RCC 7860 (cell line): ENCODE results near the gene NFILZ.
"Not testable (repeated sequence)": the region's sequence is repeated elsewhere in the genome, so short reads cannot be mapped to it uniquely, and the experiment has no call there.

Experiments
- DNase-seq: peaks from one replicate; pipeline ENCODE4 v3.0.0-alpha.2; 2015; ENCODE audit warnings: low spot score
- FAIRE-seq: peaks from 2 replicates; lab custom pipeline; 2012; peaks lifted over from hg19 to GRCh38; lab: Jason Lieb, UNC

The NFILZ gene

GRCh38 chr19:8611391-8611876, 19.0 kb upstream of the NFILZ start:
- no peak for FAIRE-seq
- no peak for DNase-seq

GRCh38 chr19:8611877-8612806, 18.3 kb upstream of the NFILZ start:
- FAIRE-seq = no peak
- peak; percentile 10 for DNase-seq

- DNase-seq = no peak
- FAIRE-seq = no peak
Measured at GRCh38 chr19:8612807-8613171, 17.6 kb upstream of the NFILZ start.

GRCh38 chr19:8614455-8614854, 16.0 kb upstream of the NFILZ start:
- no peak for FAIRE-seq

GRCh38 chr19:8615024-8615423, 15.4 kb upstream of the NFILZ start:
- DNase-seq = no peak
- FAIRE-seq = no peak

More at GRCh38 chr19:8614455-8614854, 16.0 kb upstream of the NFILZ start:
- DNase-seq = no peak

- FAIRE-seq (no peak), DNase-seq (peak; percentile 13)
Measured at GRCh38 chr19:8615813-8616596, 14.4 kb upstream of the NFILZ start.

GRCh38 chr19:8616861-8617260, 13.6 kb upstream of the NFILZ start:
- DNase-seq = no peak
- no peak for FAIRE-seq

GRCh38 chr19:8617325-8617724, 13.1 kb upstream of the NFILZ start:
- DNase-seq, FAIRE-seq: not testable (repeated sequence)

- DNase-seq (no peak), FAIRE-seq (no peak)
Measured at GRCh38 chr19:8617984-8618383, 12.4 kb upstream of the NFILZ start.

GRCh38 chr19:8618751-8619150, 11.7 kb upstream of the NFILZ start:
- DNase-seq (no peak), FAIRE-seq (no peak)

GRCh38 chr19:8622886-8623285, 7.5 kb upstream of the NFILZ start:
- not testable (repeated sequence) for FAIRE-seq, DNase-seq

GRCh38 chr19:8626842-8627241, 3.6 kb upstream of the NFILZ start:
- FAIRE-seq (no peak), DNase-seq (no peak)

GRCh38 chr19:8629184-8629583, 1.2 kb upstream of the NFILZ start:
- no peak for DNase-seq
- FAIRE-seq = no peak

- DNase-seq = no peak
- FAIRE-seq = no peak
Measured at GRCh38 chr19:8630796-8631424, 477 bp downstream of the NFILZ start.

GRCh38 chr19:8631425-8631819, 989 bp downstream of the NFILZ start:
- FAIRE-seq = no peak
- DNase-seq = no peak

- FAIRE-seq = no peak
- DNase-seq = no peak
Measured at GRCh38 chr19:8635422-8635821, 5.0 kb downstream of the NFILZ start.

- DNase-seq, FAIRE-seq: not testable (repeated sequence)
Measured at GRCh38 chr19:8637070-8637469, 6.6 kb downstream of the NFILZ start.

GRCh38 chr19:8638078-8638619, 7.7 kb downstream of the NFILZ start:
- DNase-seq (no peak), FAIRE-seq (no peak)

GRCh38 chr19:8639821-8640401, 9.5 kb downstream of the NFILZ start:
- FAIRE-seq (no peak), DNase-seq (no peak)

GRCh38 chr19:8640402-8641004, 10.1 kb downstream of the NFILZ start:
- DNase-seq = no peak
- no peak for FAIRE-seq
